NCI-H2196 (cell line): Measurements from ENCODE around the gene SPTSSB.

Experiments
- DNase-seq: peaks from one replicate; lab custom pipeline; 2025; ENCODE audit not compliant: unreplicated experiment; lab: John Stamatoyannopoulos, UW

Gene SPTSSB

GRCh38 chr3:161371441-161372320 is at the start of gene SPTSSB:
Gene SPTSSB (minus strand): TSS chr3:161371517. CDS start chr3:161346323, 25,194 bp downstream.
- peak; percentile 63 for DNase-seq

- DNase-seq = peak; percentile 32
Measured at GRCh38 chr3:161420746-161421145, 49.4 kb upstream of the SPTSSB start.

GRCh38 chr3:161419555-161420333 is 48.4 kb upstream of the SPTSSB start:
- no peak for DNase-seq

GRCh38 chr3:161415506-161416231 is 44.4 kb upstream of the SPTSSB start:
- DNase-seq = peak; percentile 67

GRCh38 chr3:161414907-161415306 is 43.6 kb upstream of the SPTSSB start:
- DNase-seq = no peak

GRCh38 chr3:161413855-161414210 is 42.5 kb upstream of the SPTSSB start:
- no peak for DNase-seq

GRCh38 chr3:161413127-161413854 is 42.0 kb upstream of the SPTSSB start:
- peak; percentile 38 for DNase-seq

- no peak for DNase-seq
Measured at GRCh38 chr3:161412123-161412522, 40.8 kb upstream of the SPTSSB start.

- DNase-seq = no peak
Measured at GRCh38 chr3:161409858-161410257, 38.5 kb upstream of the SPTSSB start.

GRCh38 chr3:161409069-161409468 is 37.8 kb upstream of the SPTSSB start:
- DNase-seq = peak; percentile 46

- DNase-seq = no peak
Measured at GRCh38 chr3:161406594-161407555, 35.6 kb upstream of the SPTSSB start.

GRCh38 chr3:161405836-161406235 is 34.5 kb upstream of the SPTSSB start:
- no peak for DNase-seq

GRCh38 chr3:161405087-161405486 is 33.8 kb upstream of the SPTSSB start:
- no peak for DNase-seq

GRCh38 chr3:161403251-161403650 is 31.9 kb upstream of the SPTSSB start:
- DNase-seq = no peak

GRCh38 chr3:161401389-161401788 is 30.1 kb upstream of the SPTSSB start:
- DNase-seq = no peak

- no peak for DNase-seq
Measured at GRCh38 chr3:161400650-161401049, 29.3 kb upstream of the SPTSSB start.

GRCh38 chr3:161395115-161396012 is 24.0 kb upstream of the SPTSSB start:
- DNase-seq = no peak

- no peak for DNase-seq
Measured at GRCh38 chr3:161393803-161394202, 22.5 kb upstream of the SPTSSB start.

- no peak for DNase-seq
Measured at GRCh38 chr3:161393310-161393709, 22.0 kb upstream of the SPTSSB start.
